ENCODE data around the gene PNKD.

PNKD gene

GRCh38 chr2:218273908-218274249 lies 3.6 kb downstream of the PNKD start:
- DNase-seq: no peak

- DNase-seq: no peak
Observed at GRCh38 chr2:218274586-218274985, 4.3 kb downstream of the PNKD start.

GRCh38 chr2:218275371-218276072 lies 5.2 kb downstream of the PNKD start:
- DNase-seq: no peak

GRCh38 chr2:218276986-218277755 lies 6.9 kb downstream of the PNKD start:
- no peak for DNase-seq

- DNase-seq: no peak
Observed at GRCh38 chr2:218277921-218278320, 7.6 kb downstream of the PNKD start.

GRCh38 chr2:218278531-218279360 lies 8.4 kb downstream of the PNKD start:
- no peak for DNase-seq

- no peak for DNase-seq
Observed at GRCh38 chr2:218280260-218280870, 10.0 kb downstream of the PNKD start.

- no peak for DNase-seq
Observed at GRCh38 chr2:218281449-218281848, 11.1 kb downstream of the PNKD start.

- DNase-seq: peak; percentile 9
Observed at GRCh38 chr2:218282173-218282991, 12.1 kb downstream of the PNKD start.

- DNase-seq: no peak
Observed at GRCh38 chr2:218284106-218284811, 13.9 kb downstream of the PNKD start.

- DNase-seq: peak; percentile 23
Observed at GRCh38 chr2:218285604-218286003, 15.3 kb downstream of the PNKD start.

- DNase-seq: no peak
Observed at GRCh38 chr2:218286570-218287459, 16.5 kb downstream of the PNKD start.

- no peak for DNase-seq
Observed at GRCh38 chr2:218289639-218290315, 19.5 kb downstream of the PNKD start.

GRCh38 chr2:218290316-218291261 lies 20.3 kb downstream of the PNKD start:
- DNase-seq: no peak

GRCh38 chr2:218291318-218292047 lies 21.2 kb downstream of the PNKD start:
- DNase-seq: no peak

GRCh38 chr2:218292048-218293014 lies 22.0 kb downstream of the PNKD start, which contains the start of gene TMBIM1:
Gene TMBIM1, minus strand, starts transcription at chr2:218292503. Its CDS starts 10,362 bp downstream, at chr2:218282141.
- no peak for DNase-seq

Measured in NCI-H1092 treated with DMSO at 0.1 percent for 48 hours (cell line).